C4-2B (cell line): Measurements from ENCODE around the gene LEF1.
"Not testable (repeated sequence)": the region's sequence is repeated elsewhere in the genome, so short reads cannot be mapped to it uniquely, and the experiment has no call there.

Experiments
- ZFX ChIP-seq: fragments of 450-650 bp; IDR thresholded peaks from 2 replicates; pipeline ENCODE4 v1.6.1; 2017
- TF ChIP-seq, protein P1 (sequence below): fragments of 450-650 bp; conservative IDR thresholded peaks from 2 replicates; pipeline ENCODE4 v1.5.1; 2017; ENCODE audit warnings: mild to moderate bottlenecking

GRCh38 chr4:108050166-108051111 is 118.3 kb downstream of the LEF1 start:
- TF ChIP-seq, protein P1, sequence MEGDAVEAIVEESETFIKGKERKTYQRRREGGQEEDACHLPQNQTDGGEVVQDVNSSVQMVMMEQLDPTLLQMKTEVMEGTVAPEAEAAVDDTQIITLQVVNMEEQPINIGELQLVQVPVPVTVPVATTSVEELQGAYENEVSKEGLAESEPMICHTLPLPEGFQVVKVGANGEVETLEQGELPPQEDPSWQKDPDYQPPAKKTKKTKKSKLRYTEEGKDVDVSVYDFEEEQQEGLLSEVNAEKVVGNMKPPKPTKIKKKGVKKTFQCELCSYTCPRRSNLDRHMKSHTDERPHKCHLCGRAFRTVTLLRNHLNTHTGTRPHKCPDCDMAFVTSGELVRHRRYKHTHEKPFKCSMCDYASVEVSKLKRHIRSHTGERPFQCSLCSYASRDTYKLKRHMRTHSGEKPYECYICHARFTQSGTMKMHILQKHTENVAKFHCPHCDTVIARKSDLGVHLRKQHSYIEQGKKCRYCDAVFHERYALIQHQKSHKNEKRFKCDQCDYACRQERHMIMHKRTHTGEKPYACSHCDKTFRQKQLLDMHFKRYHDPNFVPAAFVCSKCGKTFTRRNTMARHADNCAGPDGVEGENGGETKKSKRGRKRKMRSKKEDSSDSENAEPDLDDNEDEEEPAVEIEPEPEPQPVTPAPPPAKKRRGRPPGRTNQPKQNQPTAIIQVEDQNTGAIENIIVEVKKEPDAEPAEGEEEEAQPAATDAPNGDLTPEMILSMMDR: not testable (repeated sequence)
- not testable (repeated sequence) for TF ChIP-seq ZFX
